ENCODE data around the gene PSEN1.

PSEN1 gene

GRCh38 chr14:73242357-73242901, 106.1 kb downstream of the PSEN1 start:
- no peak for DNase-seq

DNA sequence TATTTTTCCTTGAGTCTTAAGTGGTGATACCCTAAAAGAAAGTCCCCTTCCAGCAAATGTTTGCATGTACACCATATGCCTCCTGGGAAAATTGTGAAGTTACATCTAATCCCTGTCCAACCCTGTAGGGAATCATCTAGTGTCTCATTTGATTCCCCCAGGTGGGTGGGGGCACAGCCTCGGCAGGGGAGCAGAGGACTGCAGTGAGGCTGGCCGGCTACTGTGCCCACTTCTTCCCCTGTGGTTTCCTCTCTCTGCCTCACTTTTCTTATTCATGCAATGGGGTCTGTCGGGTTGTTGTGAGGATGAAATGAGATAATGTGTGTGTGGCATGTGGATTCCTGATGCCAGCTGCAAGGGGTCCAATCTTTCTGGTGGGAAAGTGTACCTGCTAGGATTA, 107.0 kb downstream of the PSEN1 start:
- no peak for DNase-seq

- DNase-seq: no peak
Measured at GRCh38 chr14:73243748-73244147, 107.4 kb downstream of the PSEN1 start.

- no peak for DNase-seq
Measured at GRCh38 chr14:73244541-73245290, 108.4 kb downstream of the PSEN1 start.

- peak; percentile 53 for DNase-seq
Measured at GRCh38 chr14:73245480-73246325, 109.4 kb downstream of the PSEN1 start.

DNA sequence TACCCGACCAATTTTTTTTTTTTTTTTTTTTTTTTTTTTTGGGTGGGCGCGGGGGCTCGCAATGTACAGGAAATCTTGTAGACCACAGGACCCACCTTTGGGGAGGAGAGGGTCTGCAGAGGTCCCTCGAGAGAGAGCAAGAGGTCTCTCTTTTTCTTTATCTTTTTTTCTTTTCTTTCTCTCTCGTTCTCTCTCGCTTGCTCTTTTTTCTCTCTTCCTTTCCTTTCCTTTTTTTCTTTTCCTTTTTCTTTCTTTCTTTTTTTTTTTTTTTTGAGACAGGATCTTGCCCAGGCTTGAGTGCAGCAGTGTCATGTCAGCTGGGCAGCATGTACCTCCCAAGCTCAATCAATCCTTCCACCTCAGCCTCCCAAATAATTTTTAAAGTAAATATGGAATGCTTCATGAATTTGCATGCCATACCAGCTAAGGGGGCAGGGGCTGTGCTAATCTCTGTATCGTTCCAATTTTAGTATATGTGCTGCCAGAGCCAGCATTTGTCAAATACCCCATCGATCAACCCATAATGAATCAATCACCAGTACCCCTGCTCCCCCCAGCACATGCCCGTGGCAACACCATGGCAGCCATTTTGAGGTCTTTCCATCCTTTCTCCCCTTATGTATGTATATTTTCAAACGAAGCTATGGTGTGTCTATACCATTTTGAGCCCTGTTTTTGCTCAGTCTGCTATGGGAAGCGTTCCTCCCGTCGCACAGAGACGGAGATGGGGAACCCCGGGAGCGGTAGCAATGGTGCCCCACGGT, 110.3 kb downstream of the PSEN1 start:
- no peak for DNase-seq

GRCh38 chr14:73248108-73248868, 112.0 kb downstream of the PSEN1 start:
- DNase-seq: no peak

- DNase-seq: no peak
Measured at GRCh38 chr14:73249108-73249507, 112.8 kb downstream of the PSEN1 start.

DNA sequence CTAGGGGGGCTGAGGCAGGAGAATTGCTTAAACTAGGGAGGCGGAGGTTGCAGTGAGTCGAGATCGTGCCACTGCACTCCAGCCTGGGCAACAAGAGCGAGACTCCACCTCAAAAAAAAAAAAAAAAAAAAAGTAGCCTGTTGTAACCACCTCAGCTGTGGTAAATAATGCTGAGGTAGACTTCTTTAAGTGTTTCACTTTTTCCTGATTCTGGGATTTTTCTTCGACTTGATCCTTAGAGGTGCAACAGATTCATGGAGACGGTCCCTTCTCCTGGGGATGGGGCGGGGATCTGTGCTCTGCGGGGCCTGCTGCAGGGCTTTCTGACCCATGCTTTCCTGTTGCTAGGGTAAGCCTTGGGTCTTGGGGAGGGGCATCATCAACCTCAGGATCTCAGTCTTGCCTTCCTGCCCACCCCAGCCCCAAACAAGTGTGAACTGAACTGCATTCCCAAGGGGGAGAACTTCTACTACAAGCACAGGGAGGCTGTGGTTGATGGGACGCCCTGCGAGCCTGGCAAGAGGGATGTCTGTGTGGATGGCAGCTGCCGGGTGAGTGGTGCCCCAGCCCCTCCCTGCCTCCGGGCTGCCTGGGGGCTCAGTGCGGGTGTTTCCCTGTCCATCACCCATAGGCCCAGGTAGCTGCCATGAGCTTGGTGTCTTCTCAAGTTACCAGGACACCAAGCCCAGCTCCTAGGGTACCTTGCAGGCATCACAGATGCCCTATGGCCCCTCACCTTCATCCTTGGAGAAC, 113.4 kb downstream of the PSEN1 start:
- DNase-seq: no peak

- DNase-seq: no peak
Measured at GRCh38 chr14:73250317-73250713, 114.0 kb downstream of the PSEN1 start.

DNA sequence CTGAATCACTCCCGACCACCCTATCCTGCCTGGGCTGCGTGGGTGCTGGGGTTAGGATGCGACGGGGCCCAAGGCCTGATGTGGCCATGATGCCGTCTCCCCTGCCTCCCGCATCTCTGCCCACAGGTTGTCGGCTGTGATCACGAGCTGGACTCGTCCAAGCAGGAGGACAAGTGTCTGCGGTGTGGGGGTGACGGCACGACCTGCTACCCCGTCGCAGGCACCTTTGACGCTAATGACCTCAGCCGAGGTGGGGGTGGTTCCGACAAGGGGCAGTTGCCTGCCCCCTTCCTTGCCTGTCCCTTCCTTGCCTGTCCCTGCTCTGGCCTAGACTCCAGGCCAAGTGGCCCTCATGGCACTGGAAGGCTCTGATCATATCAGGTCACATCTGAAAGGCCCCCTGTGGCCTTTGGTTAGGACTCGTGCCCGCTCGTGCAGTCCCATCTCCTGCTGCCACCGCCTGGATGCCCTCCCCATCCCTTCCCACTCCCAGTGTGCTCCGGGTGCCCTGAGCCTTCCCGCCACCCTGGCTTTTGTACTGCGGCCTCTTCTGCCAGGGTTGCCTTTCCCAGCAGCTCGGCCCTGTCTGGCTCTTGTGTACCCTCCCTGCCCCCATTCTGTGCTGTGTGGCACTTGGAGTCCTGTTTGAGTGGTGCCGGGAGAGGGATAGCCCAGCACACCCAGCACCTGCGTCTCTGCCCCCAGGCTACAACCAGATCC, 114.6 kb downstream of the PSEN1 start:
- no peak for DNase-seq

GRCh38 chr14:73251516-73252215, 115.4 kb downstream of the PSEN1 start:
- DNase-seq: no peak

GRCh38 chr14:73252491-73253322, 116.4 kb downstream of the PSEN1 start:
- DNase-seq: no peak

DNA sequence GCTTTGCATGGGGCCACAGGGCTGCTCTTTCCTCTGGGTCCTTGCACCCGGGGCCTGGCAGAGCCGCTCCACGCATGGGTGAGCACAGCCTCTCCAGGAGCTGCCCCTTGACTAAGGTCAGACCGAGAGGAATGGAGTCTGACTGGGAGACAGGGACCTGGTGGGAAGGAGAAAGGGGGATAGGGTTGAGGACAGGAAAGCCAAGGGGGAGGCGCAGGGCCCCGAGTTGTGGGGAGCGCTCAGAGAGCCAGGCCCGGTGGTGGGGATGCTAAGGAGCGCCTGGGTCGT, 117.0 kb downstream of the PSEN1 start:
- DNase-seq: no peak

DNA sequence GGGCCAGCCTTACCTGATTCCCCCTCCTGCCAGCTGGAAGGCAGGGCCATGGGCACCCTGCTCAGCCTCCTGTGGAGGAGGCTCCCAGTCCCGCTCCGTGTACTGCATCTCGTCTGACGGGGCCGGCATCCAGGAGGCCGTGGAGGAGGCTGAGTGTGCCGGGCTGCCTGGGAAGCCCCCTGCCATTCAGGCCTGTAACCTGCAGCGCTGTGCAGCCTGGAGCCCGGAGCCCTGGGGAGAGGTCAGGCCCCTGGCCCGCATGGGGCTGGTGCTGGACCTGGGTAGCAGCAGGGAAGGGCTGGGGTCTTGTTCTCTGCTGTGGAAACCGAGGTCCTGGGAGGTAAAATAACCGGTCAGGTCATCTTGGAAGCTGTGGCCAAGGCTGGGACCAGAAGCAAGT, 117.4 kb downstream of the PSEN1 start:
- DNase-seq: no peak

GRCh38 chr14:73254247-73255004, 118.1 kb downstream of the PSEN1 start:
- no peak for DNase-seq

DNA sequence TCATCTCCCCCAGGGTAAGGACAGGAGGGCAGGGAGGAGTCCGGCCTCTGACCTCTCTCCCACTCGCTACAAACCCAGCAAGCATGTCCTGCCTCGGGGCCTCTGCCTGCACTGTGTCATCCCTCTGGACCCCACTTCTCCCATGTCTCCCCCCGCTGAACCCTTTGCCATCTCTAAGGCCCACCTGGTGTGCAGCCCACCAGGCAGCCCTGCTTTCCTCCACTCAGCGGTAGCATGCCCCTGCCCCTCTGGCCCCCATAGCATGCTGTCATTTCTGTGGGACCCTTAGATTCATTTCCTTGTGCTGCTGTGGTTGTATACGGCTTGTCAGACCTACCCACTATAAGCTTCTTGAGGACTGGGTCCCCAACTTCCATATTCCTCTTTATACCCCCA, 118.7 kb downstream of the PSEN1 start:
- DNase-seq: no peak

DNA sequence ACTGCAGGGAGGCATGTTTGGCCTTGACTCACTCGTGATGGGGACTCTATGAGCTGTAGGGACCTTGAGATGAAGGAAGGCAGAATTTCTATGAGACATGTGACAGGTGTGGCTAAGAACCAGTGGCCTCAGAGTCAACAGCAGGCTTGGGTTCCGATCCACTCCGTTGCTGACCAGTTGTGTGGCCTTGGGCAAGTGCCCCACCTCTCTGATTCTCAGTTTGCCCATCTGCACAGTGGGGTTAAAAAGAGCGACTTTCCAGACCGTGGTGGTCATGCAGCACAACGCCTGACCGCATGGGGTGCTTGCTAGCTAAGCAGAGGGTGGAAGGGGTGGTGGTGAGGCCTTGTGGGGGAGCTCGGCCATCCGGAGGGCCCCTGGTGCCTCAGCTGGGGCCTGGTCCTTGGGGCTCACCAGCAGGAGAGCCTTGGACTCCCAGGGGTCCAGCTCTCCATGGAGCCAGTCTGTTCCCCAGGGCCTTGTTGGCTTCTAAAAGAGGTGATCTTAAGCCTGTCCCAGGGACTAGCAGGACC, 119.5 kb downstream of the PSEN1 start:
- no peak for DNase-seq

DNA sequence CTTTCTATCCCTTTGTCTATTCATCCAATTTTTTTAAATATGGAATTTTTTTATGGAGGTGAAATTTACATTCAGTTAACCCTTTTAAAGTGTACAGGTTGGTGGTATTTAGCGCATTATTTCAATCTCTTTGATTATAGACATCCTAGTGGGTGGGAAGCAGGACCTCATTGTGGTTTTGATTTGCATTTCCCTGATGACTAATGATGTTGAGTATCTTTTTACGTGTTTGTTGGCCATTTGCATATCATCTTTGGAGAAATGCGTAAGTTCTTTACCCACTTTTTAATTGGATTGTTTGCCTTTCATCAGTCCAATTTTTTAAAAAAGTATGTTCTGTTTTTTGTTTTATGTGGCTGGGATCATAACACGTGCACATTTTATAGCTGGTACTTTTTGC, 121.8 kb downstream of the PSEN1 start:
- no peak for DNase-seq
